Measurements from ENCODE around the gene TEX44.

DNA sequence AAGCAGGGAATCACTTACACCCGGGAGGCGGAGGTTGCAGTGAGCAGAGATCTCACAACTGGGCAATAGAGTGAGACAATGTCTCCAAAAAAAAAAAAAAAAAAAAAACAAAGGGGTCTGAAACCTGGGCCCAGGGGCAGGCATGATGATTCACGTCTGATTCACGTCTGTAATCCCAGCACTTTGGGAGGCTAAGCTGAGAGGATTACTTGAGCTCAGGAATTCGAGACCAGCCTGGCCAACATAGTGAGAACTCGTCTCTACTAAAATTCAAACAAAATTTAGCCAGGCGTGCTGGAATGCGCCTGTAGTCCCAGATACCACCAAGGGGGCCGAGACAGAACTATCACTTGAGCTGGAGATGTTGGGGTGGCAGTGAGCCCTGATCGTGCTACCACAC, 30.3 kb downstream of the TEX44 start:
- TF ChIP-seq, protein P1, sequence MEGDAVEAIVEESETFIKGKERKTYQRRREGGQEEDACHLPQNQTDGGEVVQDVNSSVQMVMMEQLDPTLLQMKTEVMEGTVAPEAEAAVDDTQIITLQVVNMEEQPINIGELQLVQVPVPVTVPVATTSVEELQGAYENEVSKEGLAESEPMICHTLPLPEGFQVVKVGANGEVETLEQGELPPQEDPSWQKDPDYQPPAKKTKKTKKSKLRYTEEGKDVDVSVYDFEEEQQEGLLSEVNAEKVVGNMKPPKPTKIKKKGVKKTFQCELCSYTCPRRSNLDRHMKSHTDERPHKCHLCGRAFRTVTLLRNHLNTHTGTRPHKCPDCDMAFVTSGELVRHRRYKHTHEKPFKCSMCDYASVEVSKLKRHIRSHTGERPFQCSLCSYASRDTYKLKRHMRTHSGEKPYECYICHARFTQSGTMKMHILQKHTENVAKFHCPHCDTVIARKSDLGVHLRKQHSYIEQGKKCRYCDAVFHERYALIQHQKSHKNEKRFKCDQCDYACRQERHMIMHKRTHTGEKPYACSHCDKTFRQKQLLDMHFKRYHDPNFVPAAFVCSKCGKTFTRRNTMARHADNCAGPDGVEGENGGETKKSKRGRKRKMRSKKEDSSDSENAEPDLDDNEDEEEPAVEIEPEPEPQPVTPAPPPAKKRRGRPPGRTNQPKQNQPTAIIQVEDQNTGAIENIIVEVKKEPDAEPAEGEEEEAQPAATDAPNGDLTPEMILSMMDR (IDR thresholded peaks at IDR 0.05; ENCODE audit: low read depth, low read length, poor library complexity, severe bottlenecking), result no peak
- no peak for TF ChIP-seq EZH2phosphoT487 (IDR thresholded peaks at IDR 0.05; ENCODE audit: borderline replicate concordance, low read length)
